ENCODE results near the gene PAQR4.

The PAQR4 gene

DNA sequence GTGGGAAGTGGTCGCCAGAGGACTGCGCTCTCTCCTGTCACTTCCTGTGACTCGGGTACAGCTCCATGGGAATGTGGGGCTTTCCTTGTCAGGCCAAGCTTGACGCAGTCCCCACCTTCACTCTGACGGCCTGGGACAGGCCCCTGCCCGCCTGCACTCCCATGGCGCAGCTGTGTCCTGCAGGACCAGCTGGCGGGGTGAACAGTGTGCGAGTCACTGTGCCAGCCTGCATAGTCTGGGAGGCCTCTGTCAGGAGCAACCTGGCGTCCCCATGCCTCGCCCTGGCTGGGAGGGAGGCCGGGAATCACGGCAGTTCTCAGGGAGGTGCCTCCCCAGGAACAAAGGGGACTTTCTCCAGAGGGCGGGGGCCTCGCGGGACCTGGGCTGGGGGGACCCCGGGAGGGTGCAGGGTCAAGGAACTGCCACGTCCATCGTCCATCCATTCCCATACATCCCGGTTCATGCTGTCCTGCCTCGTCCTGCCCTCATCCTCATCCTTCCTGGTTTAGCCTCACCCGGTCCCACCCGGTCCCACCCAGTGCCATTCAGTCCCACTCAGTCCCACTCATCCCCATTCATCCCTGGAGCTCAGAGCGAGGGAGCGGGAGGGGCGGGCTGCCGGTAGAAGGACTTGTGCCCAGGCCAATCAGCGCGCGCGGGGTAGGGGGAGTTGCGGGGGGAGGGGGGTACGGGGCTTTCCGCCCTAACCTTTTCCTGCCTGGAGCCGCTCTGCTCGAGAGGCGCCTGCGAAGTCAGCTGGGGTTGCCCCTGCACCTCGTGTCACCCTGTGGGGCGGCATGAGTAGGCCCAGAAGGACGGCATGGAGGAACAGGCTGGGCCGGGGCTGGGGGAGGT is 44.0 kb upstream of the PAQR4 start:
- ATAC-seq = no peak
- TF ChIP-seq GLIS3 (CRISPR knock-in tag; IDR thresholded peaks at IDR 0.05) = no peak
- no peak for TF ChIP-seq ZNF70 (CRISPR knock-in tag; IDR thresholded peaks at IDR 0.05)
- TF ChIP-seq TOX (CRISPR knock-in tag; IDR thresholded peaks at IDR 0.05; ENCODE audit: borderline replicate concordance) = no peak
- no peak for TF ChIP-seq BACH2 (CRISPR knock-in tag; IDR thresholded peaks at IDR 0.05; ENCODE audit: borderline replicate concordance)

- ATAC-seq = no peak
- TF ChIP-seq TOX (CRISPR knock-in tag; IDR thresholded peaks at IDR 0.05; ENCODE audit: borderline replicate concordance) (no peak), ZFP3 (CRISPR knock-in tag; IDR thresholded peaks at IDR 0.05) (no peak), ISL1 (CRISPR knock-in tag; IDR thresholded peaks at IDR 0.05) (no peak), ZNF565 (CRISPR knock-in tag; conservative IDR thresholded peaks at IDR 0.05; ENCODE audit: low read depth) (no peak), CSRNP3 (CRISPR knock-in tag; IDR thresholded peaks at IDR 0.05) (no peak), ZNF70 (CRISPR knock-in tag; IDR thresholded peaks at IDR 0.05) (no peak), RARB (CRISPR knock-in tag; IDR thresholded peaks at IDR 0.05) (no peak), ZFP30 (CRISPR knock-in tag; IDR thresholded peaks at IDR 0.05) (no peak), GLIS3 (CRISPR knock-in tag; IDR thresholded peaks at IDR 0.05) (no peak), BACH2 (CRISPR knock-in tag; IDR thresholded peaks at IDR 0.05; ENCODE audit: borderline replicate concordance) (no peak), PATZ1 (CRISPR knock-in tag; IDR thresholded peaks at IDR 0.05; ENCODE audit: borderline replicate concordance) (no peak), SNAI2 (CRISPR knock-in tag; IDR thresholded peaks at IDR 0.05) (no peak), PPARA (CRISPR knock-in tag; IDR thresholded peaks at IDR 0.05; ENCODE audit: borderline replicate concordance) (no peak), OSR1 (CRISPR knock-in tag; IDR thresholded peaks at IDR 0.05) (no peak), ZNF8 (CRISPR knock-in tag; IDR thresholded peaks at IDR 0.05) (no peak)
- TF ChIP-seq, protein P1, sequence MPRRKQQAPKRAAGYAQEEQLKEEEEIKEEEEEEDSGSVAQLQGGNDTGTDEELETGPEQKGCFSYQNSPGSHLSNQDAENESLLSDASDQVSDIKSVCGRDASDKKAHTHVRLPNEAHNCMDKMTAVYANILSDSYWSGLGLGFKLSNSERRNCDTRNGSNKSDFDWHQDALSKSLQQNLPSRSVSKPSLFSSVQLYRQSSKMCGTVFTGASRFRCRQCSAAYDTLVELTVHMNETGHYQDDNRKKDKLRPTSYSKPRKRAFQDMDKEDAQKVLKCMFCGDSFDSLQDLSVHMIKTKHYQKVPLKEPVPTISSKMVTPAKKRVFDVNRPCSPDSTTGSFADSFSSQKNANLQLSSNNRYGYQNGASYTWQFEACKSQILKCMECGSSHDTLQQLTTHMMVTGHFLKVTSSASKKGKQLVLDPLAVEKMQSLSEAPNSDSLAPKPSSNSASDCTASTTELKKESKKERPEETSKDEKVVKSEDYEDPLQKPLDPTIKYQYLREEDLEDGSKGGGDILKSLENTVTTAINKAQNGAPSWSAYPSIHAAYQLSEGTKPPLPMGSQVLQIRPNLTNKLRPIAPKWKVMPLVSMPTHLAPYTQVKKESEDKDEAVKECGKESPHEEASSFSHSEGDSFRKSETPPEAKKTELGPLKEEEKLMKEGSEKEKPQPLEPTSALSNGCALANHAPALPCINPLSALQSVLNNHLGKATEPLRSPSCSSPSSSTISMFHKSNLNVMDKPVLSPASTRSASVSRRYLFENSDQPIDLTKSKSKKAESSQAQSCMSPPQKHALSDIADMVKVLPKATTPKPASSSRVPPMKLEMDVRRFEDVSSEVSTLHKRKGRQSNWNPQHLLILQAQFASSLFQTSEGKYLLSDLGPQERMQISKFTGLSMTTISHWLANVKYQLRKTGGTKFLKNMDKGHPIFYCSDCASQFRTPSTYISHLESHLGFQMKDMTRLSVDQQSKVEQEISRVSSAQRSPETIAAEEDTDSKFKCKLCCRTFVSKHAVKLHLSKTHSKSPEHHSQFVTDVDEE (CRISPR knock-in tag; IDR thresholded peaks at IDR 0.05) = no peak
Observed at GRCh38 chr16:2925951-2926649, 43.0 kb upstream of the PAQR4 start.

GRCh38 chr16:2926650-2926999 is 42.5 kb upstream of the PAQR4 start:
- ATAC-seq = no peak; the same call in 2 of the 3 replicates
- TF ChIP-seq ISL1 (CRISPR knock-in tag; IDR thresholded peaks at IDR 0.05) (no peak), BACH2 (CRISPR knock-in tag; IDR thresholded peaks at IDR 0.05; ENCODE audit: borderline replicate concordance) (no peak), TCF4 (CRISPR knock-in tag; IDR thresholded peaks at IDR 0.05; ENCODE audit: borderline replicate concordance) (no peak), POU6F1 (CRISPR knock-in tag; IDR thresholded peaks at IDR 0.05; ENCODE audit: borderline replicate concordance, low read depth) (no peak), CSDC2 (CRISPR knock-in tag; IDR thresholded peaks at IDR 0.05) (no peak), PATZ1 (CRISPR knock-in tag; IDR thresholded peaks at IDR 0.05; ENCODE audit: borderline replicate concordance) (no peak), SNAI2 (CRISPR knock-in tag; IDR thresholded peaks at IDR 0.05) (no peak)
- TF ChIP-seq, protein P1 (CRISPR knock-in tag; IDR thresholded peaks at IDR 0.05) = no peak
